Neural cell (in vitro differentiated cells): Measurements from ENCODE around the gene NCAM1.

Source experiments
- EP300 ChIP-seq: fragments of 450-650 bp; conservative IDR thresholded peaks from 2 replicates; pipeline ENCODE4 v1.6.1; 2014; ENCODE audit warnings: antibody characterized with exemption, mild to moderate bottlenecking, moderate library complexity; ENCODE audit not compliant: poor library complexity, severe bottlenecking
- EZH2 ChIP-seq: fragments of 200-600, 300-800 bp; shearing (Covaris generic), sonication (generic); IDR thresholded peaks from 2 replicates; pipeline ENCODE4 v1.6.1; 2014; ENCODE audit warnings: antibody characterized with exemption, low read length, borderline replicate concordance, mild to moderate bottlenecking; ENCODE audit not compliant: insufficient read depth, poor library complexity, severe bottlenecking
- REST ChIP-seq: IDR thresholded peaks from 2 replicates; pipeline ENCODE4 v1.6.1; 2012; ENCODE audit warnings: borderline replicate concordance
- TF ChIP-seq, protein P1 (sequence below): fragments of 450-650 bp; IDR thresholded peaks from 2 replicates; pipeline ENCODE4 v1.5.1; 2014; ENCODE audit warnings: antibody characterized with exemption, mild to moderate bottlenecking, moderate library complexity; ENCODE audit not compliant: poor library complexity, severe bottlenecking

- no peak for TF ChIP-seq REST
- TF ChIP-seq EZH2 = no peak
- TF ChIP-seq, protein P1, sequence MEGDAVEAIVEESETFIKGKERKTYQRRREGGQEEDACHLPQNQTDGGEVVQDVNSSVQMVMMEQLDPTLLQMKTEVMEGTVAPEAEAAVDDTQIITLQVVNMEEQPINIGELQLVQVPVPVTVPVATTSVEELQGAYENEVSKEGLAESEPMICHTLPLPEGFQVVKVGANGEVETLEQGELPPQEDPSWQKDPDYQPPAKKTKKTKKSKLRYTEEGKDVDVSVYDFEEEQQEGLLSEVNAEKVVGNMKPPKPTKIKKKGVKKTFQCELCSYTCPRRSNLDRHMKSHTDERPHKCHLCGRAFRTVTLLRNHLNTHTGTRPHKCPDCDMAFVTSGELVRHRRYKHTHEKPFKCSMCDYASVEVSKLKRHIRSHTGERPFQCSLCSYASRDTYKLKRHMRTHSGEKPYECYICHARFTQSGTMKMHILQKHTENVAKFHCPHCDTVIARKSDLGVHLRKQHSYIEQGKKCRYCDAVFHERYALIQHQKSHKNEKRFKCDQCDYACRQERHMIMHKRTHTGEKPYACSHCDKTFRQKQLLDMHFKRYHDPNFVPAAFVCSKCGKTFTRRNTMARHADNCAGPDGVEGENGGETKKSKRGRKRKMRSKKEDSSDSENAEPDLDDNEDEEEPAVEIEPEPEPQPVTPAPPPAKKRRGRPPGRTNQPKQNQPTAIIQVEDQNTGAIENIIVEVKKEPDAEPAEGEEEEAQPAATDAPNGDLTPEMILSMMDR = no peak
- no peak for TF ChIP-seq EP300
These were observed 53.9 kb downstream of the NCAM1 start for GRCh38 chr11:113015098-113015455.
